Hepatic stellate cell (primary cell): Measurements from ENCODE around the gene KCNV2.

Source experiments
- DNase-seq: peaks from one replicate; pipeline ENCODE4 v3.0.0; 2011; ENCODE audit warnings: low spot score

Gene KCNV2

DNA sequence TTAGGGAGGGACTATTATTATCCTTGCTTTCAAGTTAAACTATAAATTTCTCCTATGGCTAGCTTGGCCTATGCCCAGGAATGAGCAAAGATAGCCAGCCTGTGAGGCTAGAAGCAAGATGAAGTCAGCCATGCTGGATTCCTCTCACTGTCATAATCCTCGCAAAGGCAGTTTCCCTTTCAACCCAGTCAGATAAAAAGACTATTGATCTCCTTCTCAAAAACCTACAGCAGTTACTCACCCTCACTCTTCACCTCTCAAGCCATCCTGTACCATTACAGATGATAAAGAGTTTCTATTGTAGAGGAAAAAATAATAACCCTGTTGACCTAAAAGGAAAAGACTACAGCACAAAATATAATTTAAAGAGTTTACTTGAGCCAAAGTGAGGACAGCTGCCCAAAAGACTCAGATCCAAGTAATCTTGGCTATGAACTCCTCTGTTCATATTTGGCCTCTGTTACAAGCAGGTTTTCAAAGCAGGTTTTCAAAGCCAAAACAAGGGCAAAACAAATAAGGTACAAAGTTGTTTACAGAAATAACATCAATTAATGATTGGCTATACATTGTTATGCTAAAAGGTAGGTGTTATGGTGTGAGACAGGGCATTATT, 41.7 kb downstream of the KCNV2 start:
- no peak for DNase-seq

DNA sequence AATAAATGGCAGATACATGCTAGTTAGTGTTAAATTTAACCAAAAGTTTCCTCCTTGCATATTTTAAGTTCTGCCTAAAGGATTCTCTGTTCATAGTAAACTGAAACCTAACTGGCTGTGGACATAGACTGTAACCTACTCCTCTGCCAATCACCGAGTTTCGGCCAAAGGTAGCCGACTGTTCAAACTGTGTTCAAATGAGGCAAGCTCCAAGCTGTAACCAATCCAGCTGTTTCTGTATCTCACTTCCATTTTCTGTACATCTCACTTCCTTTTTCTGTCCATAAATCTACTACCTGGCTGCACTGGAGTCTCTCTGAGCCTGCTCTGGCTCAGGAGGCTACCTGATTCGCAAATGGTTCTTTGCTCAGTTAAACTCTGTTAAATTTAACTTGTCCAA, 44.1 kb downstream of the KCNV2 start:
- no peak for DNase-seq

DNA sequence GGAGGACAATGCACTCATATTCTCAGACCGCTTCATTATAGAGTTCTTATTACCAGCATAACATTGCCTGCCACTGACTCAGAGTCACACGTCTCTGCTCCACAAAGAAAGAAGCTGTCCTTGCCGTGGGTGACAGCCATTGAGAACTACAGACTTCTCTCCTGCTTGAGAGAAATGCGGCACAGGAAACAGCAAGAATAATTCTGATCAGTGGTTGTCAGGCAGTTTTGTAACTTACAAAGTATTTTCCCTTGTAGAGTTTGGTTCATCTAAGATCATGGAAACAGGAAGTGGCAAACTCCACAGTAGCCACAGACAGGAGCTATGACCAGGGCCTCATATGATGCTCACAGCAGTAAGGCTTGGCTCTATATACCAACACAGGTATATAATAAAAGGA, 47.0 kb downstream of the KCNV2 start:
- DNase-seq, result no peak

DNA sequence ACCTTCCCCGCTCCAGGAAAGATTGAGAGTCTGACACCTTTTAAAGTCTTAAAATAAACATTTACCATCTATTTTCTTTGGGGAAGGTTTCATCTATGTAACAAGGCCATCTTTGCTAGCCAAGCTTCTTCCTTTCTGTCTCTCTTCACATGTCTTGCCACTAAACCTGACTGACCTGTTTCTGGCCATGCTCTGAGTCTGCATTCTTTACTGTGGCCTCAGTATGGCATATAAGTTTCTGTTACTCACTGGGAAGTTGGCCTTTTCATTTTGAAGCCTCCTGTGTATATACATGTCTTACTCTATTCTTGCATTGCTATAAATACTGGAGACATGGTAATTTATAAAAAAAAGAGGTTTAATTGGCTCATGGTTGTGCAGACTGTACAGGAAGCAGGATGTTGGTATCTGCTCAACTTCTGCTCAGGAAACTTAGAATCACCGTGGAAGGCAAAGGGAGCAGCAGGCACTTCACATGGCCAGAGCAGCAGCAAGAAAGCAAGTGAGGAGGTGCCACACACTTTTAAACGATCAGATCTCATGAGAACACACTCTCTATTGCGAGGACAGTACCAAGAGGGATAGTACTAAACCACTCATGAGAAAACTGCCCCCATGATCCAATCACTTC, 48.1 kb downstream of the KCNV2 start:
- DNase-seq, result no peak

DNA sequence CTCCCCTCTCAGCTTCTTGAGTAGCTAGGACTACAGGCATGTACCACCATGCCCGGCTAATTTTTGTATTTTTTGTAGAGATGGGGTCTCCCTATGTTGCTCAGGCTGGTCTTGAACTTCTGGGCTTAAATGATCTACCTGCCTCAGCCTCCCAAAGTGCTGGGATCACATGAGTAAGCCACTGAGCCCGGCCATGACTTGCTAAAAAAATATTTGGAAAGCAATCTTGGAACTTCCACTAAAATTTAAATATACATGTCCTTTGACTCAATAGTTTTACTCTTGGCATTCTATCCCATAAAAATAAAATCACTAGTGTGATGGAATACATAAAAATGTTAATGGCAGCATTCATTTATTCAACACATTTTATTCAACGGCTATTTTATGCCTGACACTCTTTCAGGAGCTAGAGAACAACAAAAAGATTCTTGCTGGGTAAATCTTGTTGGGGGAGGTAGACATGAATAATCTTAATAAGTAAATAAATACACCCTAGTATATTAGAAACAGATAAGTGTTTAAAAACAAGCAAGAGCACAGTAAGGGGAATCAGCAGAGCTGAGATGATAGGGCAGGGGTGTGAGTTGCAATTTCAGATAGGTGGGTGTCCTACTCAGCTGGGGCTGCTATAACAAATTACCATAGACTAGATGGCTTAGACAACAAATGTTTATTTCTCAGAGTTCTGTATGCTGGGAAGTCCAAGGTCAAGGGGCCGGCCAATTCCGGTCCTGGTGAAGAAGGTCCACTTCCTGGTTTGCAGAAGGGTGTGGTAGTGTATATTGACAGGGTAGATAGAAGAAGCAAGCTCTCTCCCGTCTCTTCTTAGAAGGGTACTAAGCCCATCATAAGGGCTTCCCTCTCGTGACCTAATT, 50.7 kb downstream of the KCNV2 start:
- no peak for DNase-seq

DNA sequence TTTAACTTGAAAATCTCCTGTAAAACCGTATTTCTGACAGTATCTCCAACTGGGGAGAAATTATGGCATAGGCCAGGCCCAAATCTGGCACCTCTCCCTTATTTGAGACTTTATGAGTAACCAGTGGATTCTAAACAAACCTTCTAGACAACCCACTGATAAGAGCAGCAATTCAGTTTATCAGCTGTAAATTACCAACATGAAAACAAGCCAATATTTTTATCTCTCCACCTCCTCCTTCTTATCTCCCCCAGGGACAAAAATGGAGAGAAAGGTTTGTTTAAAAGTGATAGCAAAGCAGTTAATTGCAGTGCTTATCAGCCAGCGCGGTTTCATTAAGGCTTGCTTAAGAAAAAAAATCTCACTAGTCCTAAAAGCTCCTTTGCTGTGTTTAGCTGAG, 53.8 kb downstream of the KCNV2 start:
- no peak for DNase-seq

DNA sequence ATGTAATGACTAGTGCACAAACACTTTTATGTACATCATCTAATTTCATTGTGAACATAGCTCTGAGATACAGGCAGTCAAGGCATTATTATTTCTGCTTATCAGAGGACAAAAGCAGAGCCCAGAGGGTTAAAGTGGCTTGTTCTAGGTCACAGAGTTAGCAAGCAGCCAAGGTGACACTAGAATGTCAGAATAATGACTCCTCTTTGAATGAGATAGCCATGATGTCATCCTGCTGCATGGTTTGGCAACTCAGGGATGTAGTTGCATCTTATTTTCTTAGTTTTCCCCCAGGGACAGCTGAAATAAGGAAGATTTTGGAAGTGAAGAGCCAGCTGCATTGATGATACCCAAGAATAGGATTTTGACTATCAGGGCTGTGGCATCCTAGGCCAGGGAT, 54.4 kb downstream of the KCNV2 start:
- no peak for DNase-seq

DNA sequence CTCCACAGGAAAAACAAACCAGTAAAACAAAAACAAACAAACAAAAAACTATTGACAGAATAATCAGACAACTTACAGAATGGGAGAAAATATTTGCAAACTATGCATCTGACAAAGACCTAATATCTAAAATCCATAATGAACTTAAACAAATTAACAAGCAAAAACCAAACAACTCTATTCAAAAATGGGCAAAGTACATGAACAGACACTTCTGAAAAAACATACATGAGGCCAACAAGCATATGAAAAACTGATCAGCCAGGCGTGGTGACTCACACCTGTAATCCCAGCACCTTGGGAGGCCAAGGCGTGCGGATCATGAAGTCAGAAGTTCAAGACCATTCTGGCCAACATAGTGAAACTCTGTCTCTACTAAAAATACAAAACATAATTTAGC, 60.1 kb downstream of the KCNV2 start:
- no peak for DNase-seq

DNA sequence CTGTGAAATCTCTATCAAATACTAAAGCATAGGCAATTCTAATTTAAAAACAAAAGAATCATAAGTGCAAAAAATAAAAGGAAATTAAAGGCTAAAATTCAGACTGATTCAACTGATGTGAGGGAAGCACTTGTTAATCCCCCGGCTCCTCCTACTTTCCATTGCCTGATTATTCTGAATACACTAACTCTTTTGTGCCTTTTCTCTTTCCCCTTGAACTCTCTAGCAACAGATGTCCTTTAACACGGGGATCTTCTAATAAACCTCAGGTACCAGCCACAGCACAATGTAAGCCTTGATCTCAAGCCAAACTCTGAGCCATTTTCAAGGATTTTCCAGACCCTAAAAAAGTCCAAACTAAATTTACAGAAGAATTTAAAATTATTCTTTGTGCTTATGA, 61.5 kb downstream of the KCNV2 start:
- DNase-seq, result no peak
